ENCODE data around the gene LTO1.
A peak's percentile ranks its signal among the peaks of the same experiment; 100 is the strongest.

Gene LTO1

GRCh38 chr11:69649576-69649900 is 25.6 kb downstream of the LTO1 start:
- no peaks in the 10 kb centered on the region for H3K9me3 Mint-ChIP-seq
- peaks cover 2% of the 10 kb centered on the region for H3K36me3 Mint-ChIP-seq
- H3K4me3 Mint-ChIP-seq: no peak overlapping the region
- no peak overlapping the region for H3K27ac Mint-ChIP-seq
- H3K4me1 Mint-ChIP-seq: no peaks in the 10 kb centered on the region
- H3K27me3 Mint-ChIP-seq: no peaks in the 10 kb centered on the region

GRCh38 chr11:69648679-69649575 is 26.2 kb downstream of the LTO1 start:
- no peak overlapping the region for H3K27ac Mint-ChIP-seq
- no peaks in the 10 kb centered on the region for H3K4me1 Mint-ChIP-seq
- H3K4me3 Mint-ChIP-seq: no peak overlapping the region
- no peaks in the 10 kb centered on the region for H3K9me3 Mint-ChIP-seq
- no peaks in the 10 kb centered on the region for H3K27me3 Mint-ChIP-seq
- H3K36me3 Mint-ChIP-seq: peaks cover 2% of the 10 kb centered on the region

GRCh38 chr11:69647761-69648497 is 27.2 kb downstream of the LTO1 start:
- peaks cover 2% of the 10 kb centered on the region for H3K36me3 Mint-ChIP-seq
- no peaks in the 10 kb centered on the region for H3K27me3 Mint-ChIP-seq
- H3K9me3 Mint-ChIP-seq: no peaks in the 10 kb centered on the region
- no peak overlapping the region for H3K4me3 Mint-ChIP-seq
- no peak overlapping the region for H3K27ac Mint-ChIP-seq
- no peaks in the 10 kb centered on the region for H3K4me1 Mint-ChIP-seq

- Mint-ChIP-seq H3K4me1 (no peaks in the 10 kb centered on the region), H3K4me3 (no peak overlapping the region), H3K27me3 (no peaks in the 10 kb centered on the region), H3K27ac (no peak overlapping the region), H3K9me3 (no peaks in the 10 kb centered on the region), H3K36me3 (peaks cover 2% of the 10 kb centered on the region)
Observed at GRCh38 chr11:69647390-69647748, 27.8 kb downstream of the LTO1 start.

- H3K36me3 Mint-ChIP-seq: peaks cover 2% of the 10 kb centered on the region
- no peaks in the 10 kb centered on the region for H3K9me3 Mint-ChIP-seq
- no peaks in the 10 kb centered on the region for H3K27me3 Mint-ChIP-seq
- H3K4me3 Mint-ChIP-seq: no peak overlapping the region
- no peaks in the 10 kb centered on the region for H3K4me1 Mint-ChIP-seq
- H3K27ac Mint-ChIP-seq: no peak overlapping the region
Observed at GRCh38 chr11:69646493-69647389, 28.4 kb downstream of the LTO1 start.

- Mint-ChIP-seq H3K27me3 (peaks cover under 1% of the 10 kb centered on the region), H3K9me3 (no peaks in the 10 kb centered on the region), H3K4me3 (no peak overlapping the region), H3K36me3 (no peaks in the 10 kb centered on the region), H3K4me1 (peaks cover 4% of the 10 kb centered on the region), H3K27ac (no peak overlapping the region)
Observed at GRCh38 chr11:69645801-69646492, 29.2 kb downstream of the LTO1 start.

- Mint-ChIP-seq H3K9me3 (no peaks in the 10 kb centered on the region), H3K4me3 (no peak overlapping the region), H3K36me3 (no peaks in the 10 kb centered on the region), H3K27me3 (peaks cover 2% of the 10 kb centered on the region), H3K27ac (no peak overlapping the region), H3K4me1 (peaks cover 12% of the 10 kb centered on the region)
Observed at GRCh38 chr11:69644962-69645675, 30.0 kb downstream of the LTO1 start.

GRCh38 chr11:69644071-69644961 is 30.8 kb downstream of the LTO1 start:
- Mint-ChIP-seq H3K27ac (no peak overlapping the region), H3K9me3 (no peaks in the 10 kb centered on the region), H3K36me3 (no peaks in the 10 kb centered on the region), H3K4me1 (peaks cover 20% of the 10 kb centered on the region), H3K27me3 (peaks cover 4% of the 10 kb centered on the region), H3K4me3 (peak overlapping the region; percentile 74)

GRCh38 chr11:69643646-69644045 is 31.5 kb downstream of the LTO1 start:
- Mint-ChIP-seq H3K27me3 (peaks cover 4% of the 10 kb centered on the region), H3K36me3 (no peaks in the 10 kb centered on the region), H3K4me3 (peak overlapping the region; percentile 74), H3K27ac (peak overlapping the region; percentile 74), H3K4me1 (peaks cover 20% of the 10 kb centered on the region), H3K9me3 (no peaks in the 10 kb centered on the region)

- peaks cover 24% of the 10 kb centered on the region for H3K4me1 Mint-ChIP-seq
- no peaks in the 10 kb centered on the region for H3K9me3 Mint-ChIP-seq
- peak overlapping the region; percentile 76 for H3K4me3 Mint-ChIP-seq
- peaks cover 7% of the 10 kb centered on the region for H3K27me3 Mint-ChIP-seq
- H3K27ac Mint-ChIP-seq: peak overlapping the region; percentile 74
- H3K36me3 Mint-ChIP-seq: no peaks in the 10 kb centered on the region
Observed at GRCh38 chr11:69642913-69643632, 32.1 kb downstream of the LTO1 start.

- Mint-ChIP-seq H3K27me3 (peaks cover 7% of the 10 kb centered on the region), H3K9me3 (no peaks in the 10 kb centered on the region), H3K27ac (no peak overlapping the region), H3K4me1 (peaks cover 25% of the 10 kb centered on the region), H3K36me3 (no peaks in the 10 kb centered on the region), H3K4me3 (no peak overlapping the region)
Observed at GRCh38 chr11:69642549-69642912, 32.6 kb downstream of the LTO1 start.

GRCh38 chr11:69641681-69642548 is 33.2 kb downstream of the LTO1 start:
- Mint-ChIP-seq H3K4me3 (peak overlapping the region; percentile 94), H3K27me3 (peaks cover 9% of the 10 kb centered on the region), H3K36me3 (no peaks in the 10 kb centered on the region), H3K27ac (no peak overlapping the region), H3K4me1 (peaks cover 27% of the 10 kb centered on the region), H3K9me3 (no peaks in the 10 kb centered on the region)
